Osteoblast (primary cell): ENCODE measurements around the gene TFPI. TPM values are rescaled to one million over a fixed set of nuclear protein-coding genes. Genes with fewer than 3 reads are reported as not detected.
"Not testable (repeated sequence)": the region's sequence is repeated elsewhere in the genome, so short reads cannot be mapped to it uniquely, and the experiment has no call there.

Source experiments
- DNase-seq: peaks from one replicate; pipeline ENCODE4 v3.0.0; 2011; ENCODE audit warnings: low spot score, mixed read lengths; ENCODE audit not compliant: insufficient read length; ENCODE audit errors: missing footprints
- H2AFZ ChIP-seq: 2 replicates; pipeline ENCODE4 v1.6.0; 2011; ENCODE audit warnings: mild to moderate bottlenecking, low read length
- H3K27ac ChIP-seq: 2 replicates; pipeline ENCODE4 v1.5.1; 2011; ENCODE audit warnings: mild to moderate bottlenecking, low read depth, low read length, moderate library complexity
- H3K27me3 ChIP-seq: 2 replicates; pipeline ENCODE4 v1.6.0; 2012; ENCODE audit warnings: mild to moderate bottlenecking, control low read depth, inconsistent platforms, low read length, moderate library complexity; ENCODE audit not compliant: insufficient read depth
- H3K36me3 ChIP-seq: 2 replicates; pipeline ENCODE4 v1.5.1; 2011; ENCODE audit warnings: mild to moderate bottlenecking, low read length, control low read depth, moderate library complexity; ENCODE audit not compliant: insufficient read depth
- H3K4me1 ChIP-seq: 2 replicates; pipeline ENCODE4 v1.5.1; 2011; ENCODE audit warnings: mild to moderate bottlenecking, low read length, control low read depth, moderate library complexity; ENCODE audit not compliant: insufficient read depth
- H3K4me2 ChIP-seq: 2 replicates; pipeline ENCODE4 v1.6.0; 2011; ENCODE audit warnings: mild to moderate bottlenecking, low read length; ENCODE audit not compliant: insufficient read depth
- H3K4me3 ChIP-seq: fragments of 200-600 bp; sonication (generic); 3 replicates; pipeline ENCODE4 v1.5.1; 2012; ENCODE audit warnings: mild to moderate bottlenecking, low read length, inconsistent platforms; ENCODE audit not compliant: insufficient read depth
- H3K79me2 ChIP-seq: 2 replicates; pipeline ENCODE4 v1.6.0; 2012; ENCODE audit warnings: mild to moderate bottlenecking, low read length, control low read depth, inconsistent platforms; ENCODE audit not compliant: insufficient read depth
- H3K9me3 ChIP-seq: 2 replicates; pipeline ENCODE4 v1.5.1; 2011; ENCODE audit warnings: low read depth, low read length, control low read depth
- H4K20me1 ChIP-seq: 2 replicates; pipeline ENCODE4 v1.6.0; 2012; ENCODE audit warnings: mild to moderate bottlenecking, low read length, control low read depth; ENCODE audit not compliant: insufficient read depth
- CTCF ChIP-seq: IDR thresholded peaks from 2 replicates; pipeline ENCODE4 v1.5.1; 2011; ENCODE audit warnings: mild to moderate bottlenecking, low read depth, low read length, moderate library complexity; ENCODE audit errors: extremely low read depth
- total RNA-seq: library from RNA; depleted of rRNA; stranded (reverse); fragments of >200 nt; gene quantifications from 2 replicates; pipeline ENCODE4 v1.2.3, GENCODE V29; 2012

The TFPI gene
- total RNA-seq, 1 donor: 123 TPM

- H3K36me3 ChIP-seq: peaks cover 5% of the 10 kb centered on the region
- H3K27me3 ChIP-seq: no peaks in the 10 kb centered on the region
- peak overlapping the region; percentile 63 for H3K4me2 ChIP-seq
- peaks cover 51% of the 10 kb centered on the region for H3K79me2 ChIP-seq
- peak overlapping the region; percentile 21 for H3K4me3 ChIP-seq
- H2AFZ ChIP-seq: no peak overlapping the region
- no peaks in the 10 kb centered on the region for H3K9me3 ChIP-seq
- peak; percentile 51 for DNase-seq
- TF ChIP-seq CTCF: no peak
- peak overlapping the region; percentile 97 for H3K27ac ChIP-seq
- H4K20me1 ChIP-seq: no peaks in the 10 kb centered on the region
- H3K4me1 ChIP-seq: peaks cover 49% of the 10 kb centered on the region
Measured at GRCh38 chr2:187541086-187542085, 12.8 kb downstream of the TFPI start.

GRCh38 chr2:187538222-187538621 is 16.0 kb downstream of the TFPI start:
- H4K20me1 ChIP-seq, DNase-seq, H3K27me3 ChIP-seq, H3K4me3 ChIP-seq, H2AFZ ChIP-seq, H3K4me2 ChIP-seq, H3K27ac ChIP-seq, H3K36me3 ChIP-seq, H3K9me3 ChIP-seq: not testable (repeated sequence)
- Histone ChIP-seq H3K79me2 (peaks cover 69% of the 10 kb centered on the region), H3K4me1 (peaks cover 22% of the 10 kb centered on the region)

- peaks cover 12% of the 10 kb centered on the region for H3K36me3 ChIP-seq
- H3K79me2 ChIP-seq: peaks cover 87% of the 10 kb centered on the region
Measured at GRCh38 chr2:187535381-187535780, 18.9 kb downstream of the TFPI start.

DNA sequence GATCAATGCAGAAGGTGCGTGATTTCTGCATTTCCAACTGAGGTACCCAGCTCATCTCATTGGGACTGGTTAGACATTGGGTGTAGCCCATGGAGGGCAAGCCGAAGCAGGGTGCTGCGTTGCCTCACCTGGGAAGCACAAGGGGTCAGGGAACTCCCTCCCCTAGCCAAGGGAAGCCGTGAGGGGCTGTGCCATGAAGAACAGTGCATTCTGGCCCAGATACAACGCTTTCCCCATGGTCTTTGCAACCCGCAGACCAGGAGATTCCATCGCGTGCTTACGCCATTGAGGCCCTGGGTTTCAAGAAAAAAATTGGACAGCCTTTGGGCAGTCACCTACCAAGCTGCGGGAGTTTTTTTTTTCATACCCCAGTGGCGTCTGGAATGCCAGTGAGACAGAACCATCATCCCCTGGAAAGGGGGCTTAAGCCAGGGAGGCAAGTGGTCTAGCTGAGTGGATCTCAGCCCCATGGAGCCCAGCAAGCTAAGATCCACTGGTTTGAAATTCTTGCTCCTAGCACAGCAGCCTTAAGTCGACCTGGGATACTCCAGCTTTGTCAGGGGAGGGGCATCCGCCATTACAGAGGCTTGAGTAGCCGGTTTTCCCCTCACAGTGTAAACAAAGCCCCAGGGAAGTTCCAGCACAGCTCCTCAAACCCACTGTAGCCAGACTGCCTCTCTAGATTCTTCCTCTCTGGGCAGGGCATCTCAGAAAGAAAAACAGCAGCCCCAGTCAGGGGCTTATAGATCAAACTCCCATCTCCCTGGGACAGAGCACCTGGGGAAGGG is 21.7 kb downstream of the TFPI start:
- Histone ChIP-seq H3K4me3 (no peak overlapping the region), H3K79me2 (peaks cover 72% of the 10 kb centered on the region), H3K27me3 (no peaks in the 10 kb centered on the region), H3K36me3 (peaks cover 12% of the 10 kb centered on the region), H3K4me2 (no peak overlapping the region), H2AFZ (no peak overlapping the region), H3K27ac (no peak overlapping the region), H3K4me1 (peaks cover 11% of the 10 kb centered on the region), H4K20me1 (no peaks in the 10 kb centered on the region), H3K9me3 (no peaks in the 10 kb centered on the region)
- TF ChIP-seq CTCF: no peak
- DNase-seq: no peak

More at GRCh38 chr2:187535381-187535780, 18.9 kb downstream of the TFPI start:
- H3K9me3 ChIP-seq, H4K20me1 ChIP-seq, H2AFZ ChIP-seq, H3K27me3 ChIP-seq, DNase-seq, H3K4me2 ChIP-seq, H3K4me3 ChIP-seq, H3K4me1 ChIP-seq, H3K27ac ChIP-seq: not testable (repeated sequence)
